ENCODE results near the gene MAN2A1. TPM values are rescaled to one million over a fixed set of nuclear protein-coding genes. Genes with fewer than 3 reads are reported as not detected.

Gene MAN2A1
- total RNA-seq, 1 experiment from 2014 or later: 128 TPM

DNA sequence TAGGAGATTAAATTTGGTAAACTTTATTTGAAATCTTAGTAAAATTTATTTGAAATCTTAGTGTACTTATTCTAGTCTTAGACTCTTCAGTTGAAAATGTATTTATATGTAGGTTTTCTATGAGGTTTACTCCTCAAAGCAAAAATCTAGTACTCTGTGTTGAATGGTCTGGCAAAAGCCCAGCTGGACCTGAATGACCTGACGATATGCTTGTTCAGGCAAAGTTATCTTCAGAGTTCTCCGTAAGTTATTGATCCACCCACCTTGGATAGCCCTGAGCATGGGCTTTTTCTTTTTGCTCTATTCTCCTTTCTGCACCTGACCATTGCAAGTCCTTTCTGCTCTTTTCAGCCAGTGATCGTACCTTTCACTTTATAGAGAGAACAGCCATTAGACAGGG lies 158.4 kb downstream of the MAN2A1 start:
- Histone ChIP-seq H3K9me3 (ENCODE audit: low read depth, low read length, poor library complexity, severe bottlenecking) (no peaks in the 10 kb centered on the region), H3K36me3 (ENCODE audit: insufficient read depth, low read length, poor library complexity, severe bottlenecking) (peaks cover 87% of the 10 kb centered on the region), H3K4me1 (ENCODE audit: insufficient read depth, low read length, poor library complexity, severe bottlenecking) (peaks cover 1% of the 10 kb centered on the region), H3K4me3 (ENCODE audit: low read depth, low read length, poor library complexity, severe bottlenecking) (no peak overlapping the region), H3K27ac (ENCODE audit: low read depth, low read length, poor library complexity, severe bottlenecking) (no peak overlapping the region), H3K27me3 (replicated peaks; ENCODE audit: insufficient read depth, low read depth, low read length, poor library complexity) (no peaks in the 10 kb centered on the region)
- intact Hi-C loops (cut with micrococcal nuclease; ENCODE audit: unreplicated experiment): loop anchor here (10.0 kb wide), 1 partner anchor 233 kb away; no protein-coding TSS in a partner anchor
- no TSS peak for BruUV-seq (replicated peaks)
- ChIA-PET CTCF (no interaction called here), POLR2A (ENCODE audit: low non-redundant PET) (no interaction called here)
- DNase-seq (ENCODE audit: low spot score): no peak
- TF ChIP-seq, protein P1, sequence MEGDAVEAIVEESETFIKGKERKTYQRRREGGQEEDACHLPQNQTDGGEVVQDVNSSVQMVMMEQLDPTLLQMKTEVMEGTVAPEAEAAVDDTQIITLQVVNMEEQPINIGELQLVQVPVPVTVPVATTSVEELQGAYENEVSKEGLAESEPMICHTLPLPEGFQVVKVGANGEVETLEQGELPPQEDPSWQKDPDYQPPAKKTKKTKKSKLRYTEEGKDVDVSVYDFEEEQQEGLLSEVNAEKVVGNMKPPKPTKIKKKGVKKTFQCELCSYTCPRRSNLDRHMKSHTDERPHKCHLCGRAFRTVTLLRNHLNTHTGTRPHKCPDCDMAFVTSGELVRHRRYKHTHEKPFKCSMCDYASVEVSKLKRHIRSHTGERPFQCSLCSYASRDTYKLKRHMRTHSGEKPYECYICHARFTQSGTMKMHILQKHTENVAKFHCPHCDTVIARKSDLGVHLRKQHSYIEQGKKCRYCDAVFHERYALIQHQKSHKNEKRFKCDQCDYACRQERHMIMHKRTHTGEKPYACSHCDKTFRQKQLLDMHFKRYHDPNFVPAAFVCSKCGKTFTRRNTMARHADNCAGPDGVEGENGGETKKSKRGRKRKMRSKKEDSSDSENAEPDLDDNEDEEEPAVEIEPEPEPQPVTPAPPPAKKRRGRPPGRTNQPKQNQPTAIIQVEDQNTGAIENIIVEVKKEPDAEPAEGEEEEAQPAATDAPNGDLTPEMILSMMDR (conservative IDR thresholded peaks at IDR 0.05; ENCODE audit: low read depth, low read length): no peak
- TF ChIP-seq EZH2 (IDR thresholded peaks at IDR 0.05; ENCODE audit: borderline replicate concordance, low read depth, low read length, poor library complexity, severe bottlenecking): no peak

DNA sequence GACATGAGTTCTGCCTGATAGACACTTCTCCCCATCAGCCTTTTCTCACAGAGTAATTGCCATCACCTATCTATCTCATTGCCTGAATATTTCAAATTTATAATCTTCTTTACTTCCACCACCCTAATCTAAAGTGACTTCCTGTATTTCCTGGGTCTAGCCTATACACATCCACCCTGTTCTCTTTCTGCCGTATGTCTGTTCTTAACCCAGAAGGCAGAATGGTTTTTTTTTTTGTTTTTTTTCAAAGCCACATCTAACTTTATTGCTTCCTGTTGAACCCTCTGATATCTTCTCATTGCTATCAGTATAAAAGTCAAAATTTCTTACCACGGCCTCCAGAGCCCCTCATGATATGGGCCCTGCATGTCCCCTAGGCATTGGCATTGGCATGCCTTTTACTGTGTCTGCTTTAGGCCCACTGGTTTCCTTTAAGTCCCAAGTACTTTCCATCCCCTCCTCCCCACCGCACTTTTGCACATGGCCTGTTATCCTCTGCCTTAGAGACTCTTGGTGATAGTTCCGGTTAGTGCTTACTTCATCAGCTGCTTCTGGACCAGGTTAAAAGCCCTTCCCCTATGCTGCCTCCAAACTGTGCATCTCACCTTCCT lies 159.9 kb downstream of the MAN2A1 start:
- intact Hi-C loops (cut with micrococcal nuclease; ENCODE audit: unreplicated experiment): loop anchor here (5.0 to 10.0 kb wide), 2 partner anchors 157 to 235 kb away; no protein-coding TSS in a partner anchor
- POLR2A ChIA-PET (ENCODE audit: low non-redundant PET): no interaction called here

GRCh38 chr5:109852371-109853155 lies 162.8 kb downstream of the MAN2A1 start:
- Histone ChIP-seq H3K27ac (ENCODE audit: low read depth, low read length, poor library complexity, severe bottlenecking) (no peak overlapping the region), H3K4me3 (ENCODE audit: low read depth, low read length, poor library complexity, severe bottlenecking) (no peak overlapping the region), H3K9me3 (ENCODE audit: low read depth, low read length, poor library complexity, severe bottlenecking) (no peaks in the 10 kb centered on the region), H3K36me3 (ENCODE audit: insufficient read depth, low read length, poor library complexity, severe bottlenecking) (peaks cover 86% of the 10 kb centered on the region), H3K27me3 (replicated peaks; ENCODE audit: insufficient read depth, low read depth, low read length, poor library complexity) (no peaks in the 10 kb centered on the region), H3K4me1 (ENCODE audit: insufficient read depth, low read length, poor library complexity, severe bottlenecking) (peaks cover 4% of the 10 kb centered on the region)
- ChIA-PET CTCF (no interaction called here), POLR2A (ENCODE audit: low non-redundant PET) (no interaction called here)
- no peak for DNase-seq (ENCODE audit: low spot score)
- intact Hi-C loops (cut with micrococcal nuclease; ENCODE audit: unreplicated experiment): loop anchor here (5.0 kb wide), 1 partner anchor 160 kb away; no protein-coding TSS in a partner anchor
- BruUV-seq (replicated peaks): no TSS peak
- TF ChIP-seq, protein P1 (conservative IDR thresholded peaks at IDR 0.05; ENCODE audit: low read depth, low read length): no peak
- TF ChIP-seq EZH2 (IDR thresholded peaks at IDR 0.05; ENCODE audit: borderline replicate concordance, low read depth, low read length, poor library complexity, severe bottlenecking): no peak

More for the DNA sequence above, 159.9 kb downstream of the MAN2A1 start:
- Histone ChIP-seq H3K4me1 (ENCODE audit: insufficient read depth, low read length, poor library complexity, severe bottlenecking) (peaks cover 4% of the 10 kb centered on the region), H3K9me3 (ENCODE audit: low read depth, low read length, poor library complexity, severe bottlenecking) (no peaks in the 10 kb centered on the region), H3K4me3 (ENCODE audit: low read depth, low read length, poor library complexity, severe bottlenecking) (no peak overlapping the region), H3K27me3 (replicated peaks; ENCODE audit: insufficient read depth, low read depth, low read length, poor library complexity) (no peaks in the 10 kb centered on the region), H3K36me3 (ENCODE audit: insufficient read depth, low read length, poor library complexity, severe bottlenecking) (peaks cover 86% of the 10 kb centered on the region), H3K27ac (ENCODE audit: low read depth, low read length, poor library complexity, severe bottlenecking) (no peak overlapping the region)
- BruUV-seq (replicated peaks): no TSS peak
- no peak for DNase-seq (ENCODE audit: low spot score)
- no peak for TF ChIP-seq EZH2 (IDR thresholded peaks at IDR 0.05; ENCODE audit: borderline replicate concordance, low read depth, low read length, poor library complexity, severe bottlenecking)
- TF ChIP-seq, protein P1 (conservative IDR thresholded peaks at IDR 0.05; ENCODE audit: low read depth, low read length): no peak
- CTCF ChIA-PET: no interaction called here
